Measurements from ENCODE around the gene ANKRD24.
"Not testable (repeated sequence)": the region's sequence is repeated elsewhere in the genome, so short reads cannot be mapped to it uniquely, and the experiment has no call there.

DNA sequence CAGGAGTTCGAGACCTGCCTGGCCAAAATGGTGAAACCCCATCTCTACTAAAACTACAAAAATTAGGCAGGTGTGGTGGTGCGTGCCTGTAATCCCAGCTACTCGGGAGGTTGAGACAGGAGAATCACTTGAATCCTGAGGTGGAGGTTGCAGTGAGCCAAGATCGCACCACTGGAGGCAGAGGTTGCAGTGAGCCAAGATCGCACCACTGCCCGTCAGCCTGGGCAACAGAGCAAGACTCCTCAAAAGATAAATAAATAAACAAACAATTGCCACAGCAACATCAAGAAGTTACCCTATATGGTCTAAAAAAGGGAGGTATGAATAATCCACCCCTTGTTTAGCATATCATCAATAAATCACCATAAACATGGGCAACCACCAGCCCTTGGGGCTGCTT is 63.4 kb downstream of the ANKRD24 start:
- TF ChIP-seq, protein P1, sequence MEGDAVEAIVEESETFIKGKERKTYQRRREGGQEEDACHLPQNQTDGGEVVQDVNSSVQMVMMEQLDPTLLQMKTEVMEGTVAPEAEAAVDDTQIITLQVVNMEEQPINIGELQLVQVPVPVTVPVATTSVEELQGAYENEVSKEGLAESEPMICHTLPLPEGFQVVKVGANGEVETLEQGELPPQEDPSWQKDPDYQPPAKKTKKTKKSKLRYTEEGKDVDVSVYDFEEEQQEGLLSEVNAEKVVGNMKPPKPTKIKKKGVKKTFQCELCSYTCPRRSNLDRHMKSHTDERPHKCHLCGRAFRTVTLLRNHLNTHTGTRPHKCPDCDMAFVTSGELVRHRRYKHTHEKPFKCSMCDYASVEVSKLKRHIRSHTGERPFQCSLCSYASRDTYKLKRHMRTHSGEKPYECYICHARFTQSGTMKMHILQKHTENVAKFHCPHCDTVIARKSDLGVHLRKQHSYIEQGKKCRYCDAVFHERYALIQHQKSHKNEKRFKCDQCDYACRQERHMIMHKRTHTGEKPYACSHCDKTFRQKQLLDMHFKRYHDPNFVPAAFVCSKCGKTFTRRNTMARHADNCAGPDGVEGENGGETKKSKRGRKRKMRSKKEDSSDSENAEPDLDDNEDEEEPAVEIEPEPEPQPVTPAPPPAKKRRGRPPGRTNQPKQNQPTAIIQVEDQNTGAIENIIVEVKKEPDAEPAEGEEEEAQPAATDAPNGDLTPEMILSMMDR (conservative IDR thresholded peaks at IDR 0.05; ENCODE audit: low read length): not testable (repeated sequence)
- TF ChIP-seq EZH2phosphoT487 (IDR thresholded peaks at IDR 0.05; ENCODE audit: borderline replicate concordance): not testable (repeated sequence)
